ENCODE measurements around the gene NFE2L2.
"Not testable (repeated sequence)": the region's sequence is repeated elsewhere in the genome, so short reads cannot be mapped to it uniquely, and the experiment has no call there.

NFE2L2 gene

GRCh38 chr2:177281400-177282180, 17.1 kb upstream of the NFE2L2 start:
- no peak for DNase-seq (ENCODE audit: low read depth in 2 of 2)

GRCh38 chr2:177279847-177280246, 15.3 kb upstream of the NFE2L2 start:
- DNase-seq (ENCODE audit: low read depth in 2 of 2), result no peak

GRCh38 chr2:177275743-177276055, 11.2 kb upstream of the NFE2L2 start:
- DNase-seq (ENCODE audit: low read depth in 2 of 2), result no peak

- DNase-seq (ENCODE audit: low read depth in 2 of 2), result no peak
These were observed 10.7 kb upstream of the NFE2L2 start for GRCh38 chr2:177275040-177275742.

- no peak for DNase-seq (ENCODE audit: low read depth in 2 of 2)
These were observed 8.9 kb upstream of the NFE2L2 start for GRCh38 chr2:177273408-177273807.

GRCh38 chr2:177272765-177273164, 8.2 kb upstream of the NFE2L2 start:
- no peak for DNase-seq (ENCODE audit: low read depth in 2 of 2)

- no peak for DNase-seq (ENCODE audit: low read depth in 2 of 2)
These were observed 7.6 kb upstream of the NFE2L2 start for GRCh38 chr2:177271981-177272666.

GRCh38 chr2:177270531-177270930, 6.0 kb upstream of the NFE2L2 start:
- DNase-seq (ENCODE audit: low read depth in 2 of 2), result no peak

- DNase-seq (ENCODE audit: low read depth in 2 of 2), result no peak
These were observed 4.4 kb upstream of the NFE2L2 start for GRCh38 chr2:177268901-177269300.

GRCh38 chr2:177268187-177268871, 3.8 kb upstream of the NFE2L2 start:
- DNase-seq (ENCODE audit: low read depth in 2 of 2), result no peak

GRCh38 chr2:177266955-177267354, 2.4 kb upstream of the NFE2L2 start:
- DNase-seq (ENCODE audit: low read depth in 2 of 2), result not testable (repeated sequence)

- no peak for DNase-seq (ENCODE audit: low read depth in 2 of 2)
These were observed 1.6 kb upstream of the NFE2L2 start for GRCh38 chr2:177265824-177266817.

- DNase-seq (ENCODE audit: low read depth in 2 of 2), result peak in 1 of 2 donors; percentile 21
These were observed 276 bp downstream of the NFE2L2 start for GRCh38 chr2:177264209-177264692.

GRCh38 chr2:177263451-177264208, 897 bp downstream of the NFE2L2 start:
- peak; percentile 87 to 91 for DNase-seq (ENCODE audit: low read depth in 2 of 2)

GRCh38 chr2:177262958-177263450, 1.5 kb downstream of the NFE2L2 start:
- no peak for DNase-seq (ENCODE audit: low read depth in 2 of 2)

GRCh38 chr2:177262092-177262491, 2.4 kb downstream of the NFE2L2 start:
- DNase-seq (ENCODE audit: low read depth in 2 of 2), result no peak

- no peak for DNase-seq (ENCODE audit: low read depth in 2 of 2)
These were observed 3.1 kb downstream of the NFE2L2 start for GRCh38 chr2:177261116-177262060.

- DNase-seq (ENCODE audit: low read depth in 2 of 2), result no peak
These were observed 4.1 kb downstream of the NFE2L2 start for GRCh38 chr2:177260379-177260778.

GRCh38 chr2:177258059-177258458, 6.5 kb downstream of the NFE2L2 start:
- DNase-seq (ENCODE audit: low read depth in 2 of 2), result no peak
